ENCODE data around the gene COL17A1.

GRCh38 chr10:103986360-103986759 lies 99.3 kb downstream of the COL17A1 start:
- TF ChIP-seq CTCF (IDR thresholded peaks at IDR 0.05; ENCODE audit: borderline replicate concordance, extremely low read depth, low read length, poor library complexity, severe bottlenecking) (no peak), EZH2 (IDR thresholded peaks at IDR 0.05; ENCODE audit: borderline replicate concordance, low read depth, low read length, severe bottlenecking) (no peak)

Measured in DND-41 (cell line).